GM20431 (cell line): ENCODE measurements around the gene CDH1.
"Not testable (repeated sequence)": the region's sequence is repeated elsewhere in the genome, so short reads cannot be mapped to it uniquely, and the experiment has no call there.

Experiments used
- in situ Hi-C: fragments of 300-500 bp; cut with MseI, MboI; formaldehyde crosslinking; loops from one replicate; pipeline ENCODE4 v1.15.0; 2020; ENCODE audit warnings: low sequenced_read_pairs; ENCODE audit not compliant: unreplicated experiment

The CDH1 gene

DNA sequence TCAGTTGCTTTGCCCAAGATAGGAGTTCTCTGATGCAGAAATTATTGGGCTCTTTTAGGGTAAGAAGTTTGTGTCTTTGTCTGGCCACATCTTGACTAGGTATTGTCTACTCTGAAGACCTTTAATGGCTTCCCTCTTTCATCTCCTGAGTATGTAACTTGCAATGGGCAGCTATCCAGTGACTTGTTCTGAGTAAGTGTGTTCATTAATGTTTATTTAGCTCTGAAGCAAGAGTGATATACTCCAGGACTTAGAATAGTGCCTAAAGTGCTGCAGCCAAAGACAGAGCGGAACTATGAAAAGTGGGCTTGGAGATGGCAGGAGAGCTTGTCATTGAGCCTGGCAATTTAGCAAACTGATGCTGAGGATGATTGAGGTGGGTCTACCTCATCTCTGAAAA is 97.5 kb downstream of the CDH1 start:
- in situ Hi-C loops, result no loop called here

GRCh38 chr16:68835970-68836369 is 98.9 kb downstream of the CDH1 start:
- in situ Hi-C loops, result no loop called here

DNA sequence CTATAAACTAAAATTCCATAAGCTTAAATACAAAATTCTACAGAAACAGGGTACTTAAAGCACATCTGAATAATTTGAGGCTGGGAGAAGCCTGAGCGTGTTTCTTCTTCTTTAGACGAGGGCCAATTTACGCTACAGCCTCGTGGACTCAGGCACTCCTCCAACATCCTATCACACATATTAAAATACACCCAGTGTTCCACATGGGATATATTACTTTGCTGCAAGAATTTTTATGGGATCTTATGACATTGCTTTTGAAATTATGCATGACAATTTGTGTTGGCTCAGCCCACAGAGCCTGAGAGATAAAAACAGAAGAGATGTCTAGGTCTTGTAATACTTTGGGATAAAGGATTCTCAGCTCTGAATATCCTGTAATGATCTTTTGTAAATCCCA is 102.7 kb downstream of the CDH1 start:
- in situ Hi-C loops, result no loop called here

GRCh38 chr16:68842964-68843481 is 105.9 kb downstream of the CDH1 start:
- in situ Hi-C loops, result not testable (repeated sequence)

GRCh38 chr16:68843482-68844210 is 106.6 kb downstream of the CDH1 start, which contains the start of gene TANGO6:
TSS of gene TANGO6 (plus strand) at chr16:68843531. CDS start at chr16:68843618, 87 bp downstream.
- in situ Hi-C loops, result no loop called here

DNA sequence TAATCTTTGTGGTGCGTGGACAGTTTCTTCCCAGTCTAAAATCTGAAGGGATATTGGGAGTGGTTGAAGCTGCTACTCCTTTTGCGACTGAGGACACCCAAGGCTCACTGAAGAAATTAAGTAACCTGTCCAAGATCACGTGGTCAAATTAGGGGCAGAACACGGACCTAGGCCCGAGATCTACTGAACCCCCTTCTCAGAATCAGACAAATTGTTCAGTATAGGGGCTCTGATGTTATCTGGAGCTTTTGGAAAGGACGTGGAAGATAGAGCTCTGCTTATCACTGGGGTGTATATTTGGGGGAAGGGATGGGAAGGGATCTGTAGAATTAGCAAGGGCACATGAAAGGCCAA is 107.1 kb downstream of the CDH1 start:
- in situ Hi-C loops, result no loop called here

- in situ Hi-C loops, result no loop called here
These were observed 111.7 kb downstream of the CDH1 start for GRCh38 chr16:68848786-68849185.

GRCh38 chr16:68850481-68850880 is 113.4 kb downstream of the CDH1 start:
- in situ Hi-C loops, result no loop called here

DNA sequence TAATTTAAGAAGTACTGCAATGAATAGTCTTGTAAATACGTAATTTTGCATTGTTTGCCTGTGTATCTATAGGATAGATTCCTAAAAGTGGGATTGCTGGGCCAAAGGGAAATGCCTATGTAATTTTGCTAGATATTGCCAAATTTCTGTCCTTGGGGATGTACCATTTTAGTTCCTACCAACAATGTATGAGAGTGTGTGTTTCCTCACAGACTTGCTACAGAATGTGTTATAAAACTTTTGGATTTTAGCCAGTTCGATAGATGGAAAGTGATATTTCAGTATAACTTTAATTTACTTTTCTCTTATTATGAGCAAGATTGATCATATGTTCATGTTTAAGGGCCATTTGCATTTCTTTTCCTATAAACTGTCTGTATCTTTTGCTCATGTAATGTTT is 114.5 kb downstream of the CDH1 start:
- in situ Hi-C loops, result no loop called here

GRCh38 chr16:68857479-68857878 is 120.4 kb downstream of the CDH1 start:
- in situ Hi-C loops, result no loop called here

DNA sequence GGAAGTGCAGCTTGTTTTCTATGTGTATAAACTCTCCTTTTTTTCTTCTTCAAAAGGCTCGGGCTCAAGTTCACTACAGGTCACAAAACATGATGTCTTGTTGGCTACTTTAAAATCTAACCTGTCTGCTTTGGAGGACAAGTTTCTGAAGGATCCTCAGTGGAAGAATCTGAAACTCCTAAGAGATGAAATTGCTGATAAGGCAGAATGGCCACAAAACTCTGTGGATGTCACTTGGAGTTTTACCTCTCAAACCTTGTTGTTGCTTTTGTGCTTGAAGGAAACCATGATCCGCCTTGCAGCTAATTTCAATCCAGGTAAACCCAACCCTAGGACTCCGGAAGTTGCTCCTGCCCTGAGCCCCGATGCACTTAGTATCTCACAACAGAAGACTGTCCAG is 122.7 kb downstream of the CDH1 start:
- in situ Hi-C loops, result no loop called here

DNA sequence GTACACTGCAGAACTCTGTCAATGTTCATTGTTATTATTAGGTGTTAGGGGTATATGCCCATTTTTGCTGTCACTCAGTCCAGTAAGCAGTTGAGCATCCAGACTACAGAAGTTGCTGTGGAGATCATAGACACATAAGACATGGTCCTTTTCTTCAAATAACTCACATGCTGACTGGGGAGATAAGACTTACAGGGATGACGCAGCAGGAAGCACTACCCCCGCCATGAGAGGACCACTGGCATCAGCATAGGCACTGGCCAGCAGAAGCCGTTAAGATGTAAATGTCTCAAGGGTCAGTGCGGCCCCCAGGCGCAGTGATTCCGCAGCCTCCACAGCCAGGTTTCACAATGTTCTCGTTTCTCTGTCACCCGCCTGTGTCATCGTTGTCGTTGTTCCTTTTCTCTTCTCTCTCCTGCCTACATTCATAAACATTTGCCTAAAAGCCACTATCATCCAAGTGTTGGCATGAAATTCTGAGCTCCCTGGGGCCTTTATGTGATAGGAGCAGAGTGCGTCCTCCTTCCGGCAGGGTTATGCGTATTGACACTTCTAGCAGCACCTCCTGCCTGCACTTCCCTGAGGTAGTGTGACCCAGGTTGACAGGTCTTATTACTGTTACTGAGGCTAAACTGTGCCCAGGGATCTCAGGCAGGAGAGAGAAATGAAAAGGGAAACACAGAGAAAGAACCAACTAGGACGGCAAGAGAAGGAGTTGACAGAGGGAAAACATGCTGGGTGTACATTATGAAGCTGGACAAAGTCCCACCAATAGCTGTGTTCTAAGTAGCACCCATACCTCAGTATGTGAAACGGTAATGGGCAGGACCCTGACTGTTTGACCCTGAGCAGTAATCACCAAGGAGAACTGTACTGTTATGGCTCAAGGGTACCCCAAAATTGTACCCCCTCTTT is 124.1 kb downstream of the CDH1 start:
- in situ Hi-C loops, result no loop called here

DNA sequence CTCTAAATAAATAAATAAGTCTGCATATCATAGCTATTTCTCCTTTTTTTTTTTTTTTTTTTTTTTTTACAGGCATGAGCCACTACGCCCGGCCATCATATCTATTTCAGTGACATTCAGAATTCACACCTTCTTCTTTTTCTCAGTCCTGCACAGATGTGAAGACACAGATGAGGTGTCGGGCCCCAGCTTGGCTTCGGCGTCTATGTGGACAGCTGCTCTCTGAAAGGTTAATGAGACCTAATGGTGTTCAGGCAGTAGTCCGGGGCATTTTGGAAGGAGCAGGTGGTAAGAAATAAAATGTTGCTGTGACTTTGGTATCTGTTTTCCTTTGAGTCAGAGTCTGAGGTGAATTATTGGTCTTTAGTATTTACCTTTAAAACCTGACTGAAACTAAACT is 129.8 kb downstream of the CDH1 start:
- in situ Hi-C loops, result no loop called here

DNA sequence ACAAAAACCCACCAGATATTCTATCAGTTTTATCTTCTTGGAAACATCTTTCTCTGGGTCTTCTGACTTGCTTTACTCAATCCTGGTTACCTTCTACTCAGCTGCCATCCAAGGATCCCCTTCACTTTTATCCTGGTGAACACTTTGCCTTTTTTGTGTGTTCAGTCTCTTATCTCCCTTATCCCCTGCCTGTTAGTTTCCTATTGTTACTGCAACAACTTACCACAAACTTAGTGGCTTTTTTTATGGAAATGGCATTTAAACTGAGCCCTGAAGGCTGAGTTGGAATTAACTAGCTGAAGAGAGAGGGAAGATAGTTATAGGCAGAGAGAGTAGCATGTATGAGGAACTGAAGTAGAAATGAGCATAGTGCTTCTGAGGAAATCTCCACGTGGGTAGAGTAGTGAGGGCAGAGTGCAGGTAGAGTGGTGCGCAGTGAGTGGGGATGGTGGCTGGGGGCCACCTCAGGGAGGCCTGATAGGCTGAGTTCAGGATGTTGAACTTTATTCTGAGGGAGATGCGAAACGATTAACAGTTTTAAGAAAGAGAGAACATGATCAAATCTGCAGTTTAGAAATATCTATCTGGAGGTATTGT is 132.5 kb downstream of the CDH1 start:
- in situ Hi-C loops, result no loop called here

DNA sequence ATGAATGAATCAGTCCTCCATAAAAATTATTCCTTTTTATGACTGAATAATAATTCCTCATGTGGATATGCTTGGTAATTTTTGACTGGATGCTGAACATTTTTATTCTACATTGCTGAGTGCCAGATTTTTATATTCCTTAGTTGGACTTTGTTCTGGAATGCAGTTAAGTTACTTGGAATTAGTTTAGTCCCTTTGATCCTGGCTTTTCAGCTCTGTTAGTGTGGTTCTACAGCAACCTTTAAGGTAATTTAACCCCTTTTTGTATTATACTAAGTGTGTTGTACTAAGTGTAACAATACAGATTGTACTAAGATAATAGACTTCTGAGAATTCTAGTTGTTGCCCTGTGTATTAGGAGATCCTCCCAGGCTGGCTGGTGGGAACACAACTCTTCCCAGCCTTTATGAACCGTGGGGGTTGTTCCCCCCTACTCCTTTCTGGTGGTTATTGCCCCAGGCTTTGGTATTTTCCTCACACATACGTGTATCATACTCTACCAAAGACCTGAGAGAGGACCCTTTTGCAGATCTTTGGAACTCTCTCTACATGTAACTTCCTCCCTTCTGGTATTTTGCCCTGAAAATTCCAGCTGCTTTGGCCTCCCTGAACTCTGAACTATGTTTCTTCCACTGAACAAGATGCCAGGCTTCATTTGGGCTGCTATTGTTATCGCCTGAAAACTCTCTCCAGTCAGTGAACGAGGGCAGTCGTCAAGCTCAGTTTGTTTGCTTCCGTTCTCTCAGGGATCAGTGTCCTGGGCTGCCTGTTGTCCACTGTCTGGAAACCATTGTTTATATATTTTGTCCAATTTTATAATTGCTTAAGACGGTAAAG is 136.8 kb downstream of the CDH1 start:
- in situ Hi-C loops, result no loop called here

DNA sequence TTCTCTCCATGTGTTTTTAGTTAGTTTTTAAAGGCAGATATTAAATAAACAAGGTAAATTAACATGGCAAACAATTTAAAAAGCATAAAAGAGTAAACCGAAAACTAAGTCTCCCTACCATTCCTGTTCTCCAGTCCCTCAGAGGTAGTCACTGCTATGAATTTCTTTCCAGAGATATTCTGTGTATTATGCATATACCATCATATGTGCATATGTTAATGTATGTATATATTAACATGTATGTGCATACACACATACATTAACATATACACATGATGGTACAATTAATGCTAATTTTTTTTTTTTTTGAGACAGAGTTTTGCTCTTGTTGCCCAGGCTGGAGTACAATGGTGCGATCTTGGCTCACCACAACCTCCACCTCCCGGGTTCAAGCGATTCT is 138.8 kb downstream of the CDH1 start:
- in situ Hi-C loops, result loop anchor here (25.0 kb wide), 1 partner anchor 236 kb away; the partner anchor contains the start of gene HAS3

DNA sequence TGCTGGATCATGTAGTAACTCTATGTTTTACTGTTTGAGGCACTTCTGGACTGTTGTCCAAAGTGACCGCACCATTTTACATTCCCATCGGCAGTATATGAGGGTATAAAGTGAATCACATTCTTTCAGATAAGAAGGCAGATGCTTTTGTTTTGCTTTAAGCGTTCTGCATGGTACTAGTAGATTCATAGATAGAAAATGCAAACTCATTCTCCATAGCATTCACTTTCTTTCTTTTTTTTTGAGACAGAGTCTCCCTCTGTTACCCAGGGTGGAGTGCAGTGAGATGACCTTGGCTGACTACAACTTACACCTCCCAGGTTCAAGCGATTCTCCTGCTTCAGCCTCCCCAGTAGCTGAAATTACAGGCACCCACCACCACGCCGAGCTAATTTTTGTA is 146.6 kb downstream of the CDH1 start:
- in situ Hi-C loops, result loop anchor here (25.0 kb wide), 1 partner anchor 229 kb away; the partner anchor contains the start of gene HAS3

DNA sequence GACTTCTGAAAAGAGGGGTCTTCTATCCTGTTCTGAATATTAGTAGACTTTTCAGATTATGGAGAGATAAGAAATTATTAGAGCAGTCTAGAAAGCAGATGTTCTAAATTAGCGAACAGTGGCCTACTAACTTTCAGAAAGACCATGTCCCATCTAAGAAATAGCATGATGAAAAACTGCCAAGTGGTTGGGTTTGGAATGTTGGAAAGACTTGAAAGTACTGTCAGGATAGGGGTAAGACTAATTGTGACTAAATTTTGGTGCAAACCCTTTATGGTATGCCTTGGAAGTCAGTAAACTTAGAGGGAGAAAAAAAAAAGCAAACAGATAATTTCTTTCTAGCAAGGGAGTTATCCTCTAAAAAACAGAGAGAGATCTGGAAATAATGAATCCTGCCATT is 147.3 kb downstream of the CDH1 start:
- in situ Hi-C loops, result loop anchor here (25.0 kb wide), 1 partner anchor 228 kb away; the partner anchor contains the start of gene HAS3
